Putamen (tissue), 1 donor: ENCODE data around the gene ACAP3.

Source experiments
- DNase-seq: peaks from one replicate; pipeline ENCODE4 v3.0.0-alpha.2; 2016; ENCODE audit warnings: low spot score

Gene ACAP3

GRCh38 chr1:1244192-1244811 is 63.4 kb downstream of the ACAP3 start:
- DNase-seq = no peak

GRCh38 chr1:1243807-1244191 is 63.9 kb downstream of the ACAP3 start:
- DNase-seq = no peak

- DNase-seq = no peak
These were observed 64.5 kb downstream of the ACAP3 start for GRCh38 chr1:1243266-1243660.

GRCh38 chr1:1242461-1243265 is 65.1 kb downstream of the ACAP3 start:
- DNase-seq = no peak
